ENCODE data around the gene WNT16.
"Not testable (repeated sequence)": the region's sequence is repeated elsewhere in the genome, so short reads cannot be mapped to it uniquely, and the experiment has no call there.

The WNT16 gene

GRCh38 chr7:121307021-121307574, 21.7 kb upstream of the WNT16 start:
- DNase-seq: no peak

- no peak for DNase-seq
Measured at GRCh38 chr7:121313220-121313792, 15.5 kb upstream of the WNT16 start.

- no peak for DNase-seq
Measured at GRCh38 chr7:121313793-121314676, 14.8 kb upstream of the WNT16 start.

- DNase-seq: not testable (repeated sequence)
Measured at GRCh38 chr7:121315170-121315569, 13.6 kb upstream of the WNT16 start.

GRCh38 chr7:121322460-121322859, 6.3 kb upstream of the WNT16 start:
- DNase-seq: no peak

GRCh38 chr7:121323515-121324302, 5.1 kb upstream of the WNT16 start:
- DNase-seq: no peak

GRCh38 chr7:121327671-121328070, 1.1 kb upstream of the WNT16 start:
- no peak for DNase-seq

GRCh38 chr7:121329191-121330052, 622 bp downstream of the WNT16 start:
- DNase-seq: no peak

GRCh38 chr7:121330053-121330833, 1.4 kb downstream of the WNT16 start:
- no peak for DNase-seq

GRCh38 chr7:121331048-121331447, 2.2 kb downstream of the WNT16 start:
- DNase-seq: no peak

GRCh38 chr7:121331574-121331973, 2.8 kb downstream of the WNT16 start:
- no peak for DNase-seq

GRCh38 chr7:121334376-121334775, 5.6 kb downstream of the WNT16 start:
- no peak for DNase-seq

- DNase-seq: no peak
Measured at GRCh38 chr7:121334875-121335648, 6.3 kb downstream of the WNT16 start.

GRCh38 chr7:121336579-121336978, 7.8 kb downstream of the WNT16 start:
- no peak for DNase-seq

- DNase-seq: no peak
Measured at GRCh38 chr7:121337398-121337797, 8.6 kb downstream of the WNT16 start.

GRCh38 chr7:121339082-121339481, 10.3 kb downstream of the WNT16 start:
- DNase-seq: no peak

GRCh38 chr7:121341933-121342332, 13.1 kb downstream of the WNT16 start:
- no peak for DNase-seq

- no peak for DNase-seq
Measured at GRCh38 chr7:121342631-121343030, 13.8 kb downstream of the WNT16 start.

- DNase-seq: no peak
Measured at GRCh38 chr7:121343302-121343701, 14.5 kb downstream of the WNT16 start.

- no peak for DNase-seq
Measured at GRCh38 chr7:121344093-121344492, 15.3 kb downstream of the WNT16 start.

- no peak for DNase-seq
Measured at GRCh38 chr7:121344497-121344896, 15.7 kb downstream of the WNT16 start.
